Measurements from ENCODE around the gene MRRF.
A peak's percentile ranks its signal among the peaks of the same experiment; 100 is the strongest.

Gene MRRF

DNA sequence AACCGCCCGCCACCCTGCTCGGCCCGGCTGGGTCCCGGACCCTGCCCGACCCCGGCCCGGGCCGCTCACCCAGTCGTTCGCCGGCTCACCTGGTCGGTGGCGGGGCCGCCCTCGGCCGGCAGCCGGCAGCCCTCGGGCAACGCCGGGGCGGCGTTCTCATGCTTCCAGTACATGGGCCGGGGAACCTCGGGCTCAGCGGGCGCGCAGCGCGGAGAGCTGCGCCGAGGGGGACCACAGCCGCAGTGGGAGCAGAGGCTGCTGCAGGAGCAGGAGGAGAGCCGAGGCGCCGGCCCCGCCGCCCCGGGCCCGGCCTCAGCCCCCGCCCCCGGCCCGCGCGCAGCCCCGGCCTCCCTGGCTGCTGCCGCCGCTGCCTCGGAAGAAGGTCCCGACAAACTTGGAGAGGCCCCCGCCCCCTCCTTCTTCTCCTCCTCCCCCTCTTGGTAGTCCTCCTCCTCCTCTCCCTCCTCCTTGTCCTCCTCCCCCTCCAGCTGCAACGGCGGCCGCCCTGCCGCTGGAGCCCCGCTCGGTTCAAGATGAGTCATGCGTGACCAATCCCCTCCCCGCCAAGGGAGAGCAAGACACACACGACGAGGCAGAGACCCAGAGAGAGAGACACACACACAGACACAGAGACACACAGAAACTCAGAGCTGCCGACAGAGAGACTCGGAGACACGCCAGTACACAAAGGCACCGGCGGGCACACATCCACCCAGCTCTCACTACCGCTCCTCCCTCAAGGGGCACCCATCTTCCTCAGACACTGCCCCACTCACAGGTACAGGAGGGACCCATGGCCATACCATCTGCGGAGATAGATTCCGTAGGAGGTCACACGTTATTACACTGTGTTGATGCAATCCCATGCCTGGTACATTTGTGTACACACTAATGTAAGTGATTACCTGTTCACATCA, 35.9 kb upstream of the MRRF start, which contains the start of gene LHX6:
Gene LHX6, minus strand, starts transcription at position 390 of the 917 bp plus-strand sequence. Its CDS starts 217 bp downstream, at position 173.
- peak; percentile 18 for DNase-seq (ENCODE audit: low read depth)
- TF ChIP-seq, protein P1, sequence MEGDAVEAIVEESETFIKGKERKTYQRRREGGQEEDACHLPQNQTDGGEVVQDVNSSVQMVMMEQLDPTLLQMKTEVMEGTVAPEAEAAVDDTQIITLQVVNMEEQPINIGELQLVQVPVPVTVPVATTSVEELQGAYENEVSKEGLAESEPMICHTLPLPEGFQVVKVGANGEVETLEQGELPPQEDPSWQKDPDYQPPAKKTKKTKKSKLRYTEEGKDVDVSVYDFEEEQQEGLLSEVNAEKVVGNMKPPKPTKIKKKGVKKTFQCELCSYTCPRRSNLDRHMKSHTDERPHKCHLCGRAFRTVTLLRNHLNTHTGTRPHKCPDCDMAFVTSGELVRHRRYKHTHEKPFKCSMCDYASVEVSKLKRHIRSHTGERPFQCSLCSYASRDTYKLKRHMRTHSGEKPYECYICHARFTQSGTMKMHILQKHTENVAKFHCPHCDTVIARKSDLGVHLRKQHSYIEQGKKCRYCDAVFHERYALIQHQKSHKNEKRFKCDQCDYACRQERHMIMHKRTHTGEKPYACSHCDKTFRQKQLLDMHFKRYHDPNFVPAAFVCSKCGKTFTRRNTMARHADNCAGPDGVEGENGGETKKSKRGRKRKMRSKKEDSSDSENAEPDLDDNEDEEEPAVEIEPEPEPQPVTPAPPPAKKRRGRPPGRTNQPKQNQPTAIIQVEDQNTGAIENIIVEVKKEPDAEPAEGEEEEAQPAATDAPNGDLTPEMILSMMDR (IDR thresholded peaks at IDR 0.05; ENCODE audit: low read length, missing control alignments) = no peak
- no peak within 1 kb of the TSS for H3K4me3 ChIP-seq (replicated peaks; ENCODE audit: low read depth, low read length)

GRCh38 chr9:122229485-122229837, 35.2 kb upstream of the MRRF start:
- TF ChIP-seq, protein P1 (IDR thresholded peaks at IDR 0.05; ENCODE audit: low read length, missing control alignments) = no peak
- no peak overlapping the region for H3K4me3 ChIP-seq (replicated peaks; ENCODE audit: low read depth, low read length)
- DNase-seq (ENCODE audit: low read depth) = no peak

GRCh38 chr9:122232796-122233306, 31.8 kb upstream of the MRRF start:
- TF ChIP-seq, protein P1 (IDR thresholded peaks at IDR 0.05; ENCODE audit: low read length, missing control alignments) = no peak
- no peak for DNase-seq (ENCODE audit: low read depth)
- no peak overlapping the region for H3K4me3 ChIP-seq (replicated peaks; ENCODE audit: low read depth, low read length)

DNA sequence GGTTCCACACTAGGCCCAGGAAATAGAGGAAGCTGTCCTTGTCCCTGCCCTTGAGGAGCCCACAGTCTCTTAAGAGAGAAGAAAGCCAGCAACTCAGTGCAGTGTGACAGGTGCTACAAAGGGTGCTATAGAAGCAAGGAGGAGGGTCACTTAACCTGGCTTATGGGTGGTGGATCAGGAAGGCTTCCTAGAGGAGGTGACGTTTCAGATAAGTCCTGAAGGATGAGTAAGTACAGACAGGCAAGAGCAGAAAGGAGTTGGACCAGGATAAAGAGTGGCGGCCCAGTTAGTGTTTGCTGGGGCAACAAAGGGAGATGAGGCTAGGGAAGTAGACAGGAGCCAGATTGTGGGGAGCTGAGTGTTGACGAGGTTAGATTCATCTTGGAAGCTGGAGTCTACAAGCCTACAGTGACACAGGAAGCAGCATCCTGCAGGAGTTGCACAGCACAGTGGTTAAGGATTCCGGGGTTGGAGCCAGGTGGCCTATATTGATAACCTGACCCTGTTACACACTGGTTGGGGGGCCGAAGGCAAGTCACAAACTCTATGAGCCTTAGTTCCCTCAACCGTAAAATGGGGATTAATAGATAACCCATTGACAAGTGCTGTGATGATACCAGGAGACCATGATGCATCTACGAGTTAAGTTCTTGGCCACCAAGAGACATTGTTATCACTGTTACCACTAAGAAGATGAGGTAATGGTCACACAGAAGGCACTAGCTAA, 30.5 kb upstream of the MRRF start:
- no peak for DNase-seq (ENCODE audit: low read depth)
- TF ChIP-seq, protein P1 (IDR thresholded peaks at IDR 0.05; ENCODE audit: low read length, missing control alignments) = no peak
- no peak overlapping the region for H3K4me3 ChIP-seq (replicated peaks; ENCODE audit: low read depth, low read length)

- TF ChIP-seq, protein P1 (IDR thresholded peaks at IDR 0.05; ENCODE audit: low read length, missing control alignments) = no peak
- DNase-seq (ENCODE audit: low read depth) = no peak
Measured at GRCh38 chr9:122236681-122237080, 28.0 kb upstream of the MRRF start.

GRCh38 chr9:122239722-122240121, 25.0 kb upstream of the MRRF start:
- TF ChIP-seq, protein P1 (IDR thresholded peaks at IDR 0.05; ENCODE audit: low read length, missing control alignments) = no peak
- H3K4me3 ChIP-seq (replicated peaks; ENCODE audit: low read depth, low read length) = no peak overlapping the region
- DNase-seq (ENCODE audit: low read depth) = no peak

More at GRCh38 chr9:122236681-122237080, 28.0 kb upstream of the MRRF start:
- H3K4me3 ChIP-seq (replicated peaks; ENCODE audit: low read depth, low read length) = no peak overlapping the region
